LHCN-M2 (cell line): Measurements from ENCODE around the gene NFKBIE. TPM values are rescaled to one million over a fixed set of nuclear protein-coding genes. Genes with fewer than 3 reads are reported as not detected.

Experiments used
- total RNA-seq: library from RNA; depleted of rRNA; stranded (reverse); fragments of >200 nt; gene quantifications from 2 replicates; pipeline ENCODE4 v1.2.3, GENCODE V29; 2014; rRNA removed

Gene NFKBIE
- total RNA-seq, 1 experiment from 2014 or later: 8.6 TPM

Other genes starting within 250 kb of the NFKBIE start
- 72.9 and 73.9 TPM in 2 replicates for gene MRPL14, start 138.1 kb downstream of the NFKBIE start, total RNA-seq
- gene TMEM63B, start 138.0 kb downstream of the NFKBIE start, total RNA-seq: 38.2 and 39.0 TPM in 2 replicates
- 0.06 TPM in 1 of 2 replicates, not detected in the other for gene CAPN11, start 106.7 kb downstream of the NFKBIE start, total RNA-seq
- 10.6 and 38.0 TPM in 2 replicates for gene MYMX, start 48.6 kb downstream of the NFKBIE start, total RNA-seq
- 58.5 and 77.7 TPM in 2 replicates for gene SLC29A1, start 42.0 kb downstream of the NFKBIE start, total RNA-seq
- 1,077 and 1,155 TPM in 2 replicates for gene HSP90AB1, start 18.4 kb downstream of the NFKBIE start, total RNA-seq
- gene SLC35B2, start 8.0 kb downstream of the NFKBIE start, total RNA-seq: 111 and 117 TPM in 2 replicates
- not detected in 2 replicates for gene TMEM151B, start 4.9 kb upstream of the NFKBIE start, total RNA-seq
- 17.1 and 23.1 TPM in 2 replicates for gene AARS2, start 47.8 kb upstream of the NFKBIE start, total RNA-seq
- gene SPATS1, start 77.1 kb upstream of the NFKBIE start, total RNA-seq: not detected in 2 replicates
- 31.4 and 35.0 TPM in 2 replicates for gene CDC5L, start 122.2 kb upstream of the NFKBIE start, total RNA-seq